SK-N-MC (cell line): Measurements from ENCODE around the gene AKT1.
A peak's percentile ranks its signal among the peaks of the same experiment; 100 is the strongest.

ENCODE experiments used
- DNase-seq: peaks from one replicate; pipeline ENCODE4 v3.0.0-alpha.2; 2011; ENCODE audit warnings: low read depth, low spot score
- H3K27ac ChIP-seq: fragments of 200-600 bp; sonication (generic); 2 replicates; pipeline ENCODE4 v1.5.1; 2016; ENCODE audit warnings: mixed run types
- H3K36me3 ChIP-seq: fragments of 200-600 bp; sonication (generic); 2 replicates; pipeline ENCODE4 v1.6.1; 2017; ENCODE audit warnings: antibody characterized with exemption, low read length, mixed read lengths; ENCODE audit not compliant: insufficient read depth
- H3K4me3 ChIP-seq: fragments of 200-600 bp; sonication (generic); 2 replicates; pipeline ENCODE4 v1.5.1; 2016
- H3K9ac ChIP-seq: fragments of 200-600 bp; sonication (generic); 2 replicates; pipeline ENCODE4 v1.8.0; 2017; ENCODE audit warnings: mixed run types, mixed read lengths; ENCODE audit not compliant: insufficient read length
- H3K9me3 ChIP-seq: fragments of 200-600 bp; sonication (generic); 2 replicates; pipeline ENCODE4 v1.6.1; 2017; ENCODE audit warnings: low read depth, mild to moderate bottlenecking, antibody characterized with exemption, low read length, moderate library complexity, mixed read lengths
- EZH2 ChIP-seq: fragments of 200-600 bp; sonication (generic); IDR thresholded peaks from one replicate; pipeline ENCODE4 v1.6.1; 2017; ENCODE audit warnings: antibody characterized with exemption
- FOXP2 ChIP-seq: optimal IDR thresholded peaks from 2 replicates; pipeline ENCODE3; 2011; ENCODE audit warnings: mild to moderate bottlenecking, moderate library complexity; ENCODE audit not compliant: insufficient read depth; ENCODE audit errors: extremely low read length, control extremely low read depth
- POLR2AphosphoS5 ChIP-seq: IDR thresholded peaks from 2 replicates; pipeline ENCODE4 v1.6.1; 2012; ENCODE audit warnings: mild to moderate bottlenecking, low read depth, low read length, borderline replicate concordance

AKT1 gene

GRCh38 chr14:104772707-104773504 is 22.6 kb downstream of the AKT1 start:
- peaks cover 17% of the 10 kb centered on the region; the same call in 1 of the 2 replicates for H3K36me3 ChIP-seq

GRCh38 chr14:104771918-104772706 is 23.4 kb downstream of the AKT1 start:
- TF ChIP-seq EZH2 (no peak), FOXP2 (no peak), POLR2AphosphoS5 (no peak)
- Histone ChIP-seq H3K9ac (no peak overlapping the region), H3K4me3 (no peak overlapping the region), H3K27ac (no peak overlapping the region), H3K9me3 (peaks cover 5% of the 10 kb centered on the region; the same call in 1 of the 2 replicates), H3K36me3 (peaks cover 17% of the 10 kb centered on the region; the same call in 1 of the 2 replicates)
- DNase-seq: no peak

More at GRCh38 chr14:104772707-104773504, 22.6 kb downstream of the AKT1 start:
- TF ChIP-seq FOXP2 (no peak), POLR2AphosphoS5 (no peak), EZH2 (no peak)
- H3K4me3 ChIP-seq: no peak overlapping the region
- H3K9ac ChIP-seq: no peak overlapping the region
- peaks cover 5% of the 10 kb centered on the region; the same call in 1 of the 2 replicates for H3K9me3 ChIP-seq
- H3K27ac ChIP-seq: no peak overlapping the region
- no peak for DNase-seq

DNA sequence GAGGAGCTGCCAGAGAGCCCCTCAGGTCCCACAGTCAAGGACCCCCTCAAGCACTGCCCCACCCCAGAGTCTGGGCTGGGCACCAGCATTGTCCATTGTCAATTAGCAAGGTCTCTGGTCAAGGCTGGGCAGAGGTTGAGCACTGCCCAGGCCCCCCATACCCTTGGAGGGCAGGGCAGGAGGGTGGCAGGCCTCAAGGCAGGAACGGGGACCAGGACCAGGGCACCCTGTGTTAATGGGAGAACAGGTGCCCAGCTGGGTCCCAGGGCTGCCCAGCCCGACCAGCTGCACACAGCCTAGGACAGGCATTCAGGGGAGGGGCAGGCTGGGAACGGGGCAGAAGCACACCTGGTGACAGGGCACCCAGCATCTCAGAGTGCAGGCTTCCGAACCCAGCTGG is 24.2 kb downstream of the AKT1 start:
- no peak overlapping the region for H3K27ac ChIP-seq
- TF ChIP-seq FOXP2: no peak
- no peak for TF ChIP-seq EZH2
- TF ChIP-seq POLR2AphosphoS5: no peak
- no peak for DNase-seq
- H3K36me3 ChIP-seq: peaks cover 17% of the 10 kb centered on the region; the same call in 1 of the 2 replicates
- peaks cover 5% of the 10 kb centered on the region; the same call in 1 of the 2 replicates for H3K9me3 ChIP-seq
- H3K4me3 ChIP-seq: no peak overlapping the region
- H3K9ac ChIP-seq: no peak overlapping the region

- no peak overlapping the region for H3K27ac ChIP-seq
- TF ChIP-seq POLR2AphosphoS5 (no peak), EZH2 (no peak), FOXP2 (no peak)
- no peak overlapping the region for H3K4me3 ChIP-seq
- peaks cover 5% of the 10 kb centered on the region; the same call in 1 of the 2 replicates for H3K9me3 ChIP-seq
- peaks cover 17% of the 10 kb centered on the region; the same call in 1 of the 2 replicates for H3K36me3 ChIP-seq
- no peak overlapping the region for H3K9ac ChIP-seq
- no peak for DNase-seq
Observed at GRCh38 chr14:104770851-104771272, 24.7 kb downstream of the AKT1 start.

GRCh38 chr14:104770072-104770579 is 25.4 kb downstream of the AKT1 start:
- no peak overlapping the region for H3K27ac ChIP-seq
- H3K36me3 ChIP-seq: peaks cover 17% of the 10 kb centered on the region; the same call in 1 of the 2 replicates
- no peak for DNase-seq
- H3K9me3 ChIP-seq: peaks cover 5% of the 10 kb centered on the region; the same call in 1 of the 2 replicates
- TF ChIP-seq POLR2AphosphoS5: no peak
- TF ChIP-seq FOXP2: no peak
- TF ChIP-seq EZH2: no peak
- no peak overlapping the region for H3K4me3 ChIP-seq
- H3K9ac ChIP-seq: no peak overlapping the region

GRCh38 chr14:104769324-104770071 is 26.1 kb downstream of the AKT1 start:
- Histone ChIP-seq H3K9me3 (peaks cover 5% of the 10 kb centered on the region; the same call in 1 of the 2 replicates), H3K4me3 (no peak overlapping the region), H3K27ac (no peak overlapping the region; the same call in 1 of the 2 replicates), H3K36me3 (peaks cover 17% of the 10 kb centered on the region; the same call in 1 of the 2 replicates), H3K9ac (no peak overlapping the region)
- TF ChIP-seq EZH2: no peak
- no peak for TF ChIP-seq POLR2AphosphoS5
- TF ChIP-seq FOXP2: no peak
- DNase-seq: no peak

DNA sequence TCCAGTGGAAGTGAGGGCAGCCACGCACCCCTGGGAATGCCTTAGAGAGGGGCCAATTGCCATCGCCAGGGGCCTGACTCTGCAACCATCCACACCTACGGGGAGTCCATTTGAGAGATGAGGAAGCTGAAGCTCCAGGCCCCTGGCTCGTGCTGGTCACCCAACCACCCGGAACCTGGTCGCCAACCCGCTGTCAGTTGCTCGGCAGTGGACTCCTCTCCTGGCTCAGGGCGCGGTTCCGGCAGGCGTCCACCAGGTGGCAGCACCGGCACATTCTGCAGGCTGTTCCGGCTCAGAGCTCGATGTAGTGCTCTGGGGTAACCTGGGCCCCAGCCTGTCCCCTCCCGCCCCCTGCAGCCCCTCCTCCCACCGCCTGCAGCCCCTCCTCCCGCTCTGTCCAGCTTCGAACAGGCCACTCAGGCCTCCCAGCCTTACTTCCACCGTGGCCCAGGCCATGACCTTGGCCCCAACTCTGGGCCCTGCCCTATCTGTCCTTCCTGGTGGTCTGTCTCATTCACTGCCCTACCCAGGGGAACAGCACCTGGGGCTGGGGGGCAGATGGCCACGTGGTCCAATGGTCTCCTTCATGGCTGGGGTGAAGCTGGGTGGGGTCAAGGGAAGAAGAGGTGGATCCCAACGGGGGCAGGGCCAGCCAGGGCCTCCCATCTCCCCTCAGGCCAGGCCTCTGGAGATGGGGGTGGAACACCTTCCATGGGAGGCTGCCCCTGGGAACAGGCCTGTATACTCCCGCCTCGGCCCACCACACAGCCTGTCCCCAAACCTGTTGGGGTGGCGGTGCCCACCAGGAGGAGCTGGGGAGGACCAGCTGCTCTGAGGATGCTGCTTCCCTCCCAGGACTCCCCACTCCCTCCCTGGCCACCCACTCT is 26.9 kb downstream of the AKT1 start:
- Histone ChIP-seq H3K36me3 (peaks cover 17% of the 10 kb centered on the region; the same call in 1 of the 2 replicates), H3K9me3 (peaks cover 5% of the 10 kb centered on the region; the same call in 1 of the 2 replicates), H3K9ac (no peak overlapping the region), H3K4me3 (peak overlapping the region; percentile 38; the same call in 1 of the 2 replicates), H3K27ac (no peak overlapping the region; the same call in 1 of the 2 replicates)
- DNase-seq: no peak
- TF ChIP-seq FOXP2: peak; percentile 75
- no peak for TF ChIP-seq EZH2
- TF ChIP-seq POLR2AphosphoS5: 0 out of 2 replicates have a peak, but pooled peaks have one; percentile 12
